Measurements from ENCODE around the gene NPM1. TPM values are rescaled to one million over a fixed set of nuclear protein-coding genes. Genes with fewer than 3 reads are reported as not detected.

The NPM1 gene
- total and polyA plus RNA-seq, 12 donors = 376 to 1,874 (median 682) TPM

GRCh38 chr5:171438738-171439137 is 51.1 kb downstream of the NPM1 start:
- no peak overlapping the region for H3K27ac ChIP-seq
- H3K4me3 ChIP-seq = no peak overlapping the region
- DNase-seq = no peak
- 73 to 86% (median 79%) methylated on average over 4 of the region's 4 CpGs for WGBS, 4 donors
- no peaks in the 10 kb centered on the region for H3K9me3 ChIP-seq (replicated peaks in 1 of 3)
- H3K4me1 ChIP-seq (replicated peaks in 1 of 2) = no peaks in the 10 kb centered on the region
- no peaks in the 10 kb centered on the region for H3K27me3 ChIP-seq
- intact Hi-C loops (cut with DNase I) = no loop called here
- TF ChIP-seq CTCF (IDR thresholded peaks at IDR 0.05) = no peak
- TF ChIP-seq POLR2A (IDR thresholded peaks at IDR 0.05) = no peak
- H3K36me3 ChIP-seq (replicated peaks in 1 of 2) = no peaks in the 10 kb centered on the region

- 74 to 86% (median 80%) methylated on average over 13 to 14 of the region's 14 CpGs for WGBS, 4 donors
- TF ChIP-seq CTCF (IDR thresholded peaks at IDR 0.05) (no peak), POLR2A (IDR thresholded peaks at IDR 0.05) (no peak)
- Histone ChIP-seq H3K27me3 (no peaks in the 10 kb centered on the region), H3K4me3 (no peak overlapping the region), H3K4me1 (replicated peaks in 1 of 2) (no peaks in the 10 kb centered on the region), H3K27ac (no peak overlapping the region), H3K36me3 (replicated peaks in 1 of 2) (no peaks in the 10 kb centered on the region), H3K9me3 (replicated peaks in 1 of 3) (no peaks in the 10 kb centered on the region)
- intact Hi-C loops (cut with DNase I) = no loop called here
- DNase-seq = no peak
Measured at GRCh38 chr5:171441246-171441791, 53.7 kb downstream of the NPM1 start.

- Histone ChIP-seq H3K27me3 (no peaks in the 10 kb centered on the region), H3K36me3 (replicated peaks in 1 of 2) (no peaks in the 10 kb centered on the region), H3K27ac (no peak overlapping the region), H3K4me1 (replicated peaks in 1 of 2) (no peaks in the 10 kb centered on the region), H3K4me3 (no peak overlapping the region), H3K9me3 (replicated peaks in 1 of 3) (no peaks in the 10 kb centered on the region)
- TF ChIP-seq CTCF (IDR thresholded peaks at IDR 0.05) = no peak
- TF ChIP-seq POLR2A (IDR thresholded peaks at IDR 0.05) = no peak
- intact Hi-C loops (cut with DNase I) = no loop called here
- WGBS, 4 donors = 63 to 69% (median 66%) methylated on average over 9 to 13 of the region's 13 CpGs
- no peak for DNase-seq
Measured at GRCh38 chr5:171442287-171443042, 54.8 kb downstream of the NPM1 start.

GRCh38 chr5:171444582-171444981 is 56.9 kb downstream of the NPM1 start:
- TF ChIP-seq CTCF (IDR thresholded peaks at IDR 0.05) = no peak
- no peak for TF ChIP-seq POLR2A (IDR thresholded peaks at IDR 0.05)
- DNase-seq = no peak
- intact Hi-C loops (cut with DNase I) = no loop called here
- no peaks in the 10 kb centered on the region for H3K27me3 ChIP-seq
- no peaks in the 10 kb centered on the region for H3K4me1 ChIP-seq (replicated peaks in 1 of 2)
- H3K27ac ChIP-seq = no peak overlapping the region
- H3K9me3 ChIP-seq (replicated peaks in 1 of 3) = no peaks in the 10 kb centered on the region
- WGBS, 4 donors = 83 to 93% (median 92%) methylated on average over 9 to 12 of the region's 12 CpGs
- H3K4me3 ChIP-seq = no peak overlapping the region
- H3K36me3 ChIP-seq (replicated peaks in 1 of 2) = no peaks in the 10 kb centered on the region
